ENCODE data around the gene OSBPL5. TPM values are rescaled to one million over a fixed set of nuclear protein-coding genes. Genes with fewer than 3 reads are reported as not detected.

OSBPL5 gene
- total RNA-seq, 1 experiment from 2014 or later, result 51.4 TPM

DNA sequence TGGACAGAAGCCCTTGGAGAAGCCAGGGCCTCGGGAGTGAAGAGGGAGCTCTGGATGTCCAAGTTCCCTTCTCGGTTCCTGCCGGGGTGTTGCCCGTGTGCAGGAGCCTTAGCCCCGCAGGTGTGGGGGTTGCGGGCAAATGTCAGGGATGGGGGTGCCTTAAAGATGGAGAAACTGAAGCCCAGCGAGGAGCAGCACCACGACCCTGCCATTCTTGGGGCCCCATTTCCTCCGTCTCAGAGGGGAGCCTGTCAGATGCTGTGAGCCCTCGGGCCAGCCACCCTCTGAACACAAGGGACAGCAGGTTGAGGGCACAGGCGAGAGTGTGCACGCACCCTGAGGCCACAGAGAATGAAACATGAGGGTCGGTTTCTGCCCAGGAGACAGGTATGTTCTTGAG, 6.3 kb downstream of the OSBPL5 start:
- no peak for DNase-seq
- no peaks in the 10 kb centered on the region for H3K27me3 ChIP-seq (ENCODE audit: low read length)
- H4K20me1 ChIP-seq (ENCODE audit: low read length), result no peaks in the 10 kb centered on the region
- no peak overlapping the region for H3K4me3 ChIP-seq (ENCODE audit: low read length)
- H3K27ac ChIP-seq (ENCODE audit: low read length), result no peak overlapping the region
- no peak overlapping the region for H3K4me2 ChIP-seq (ENCODE audit: low read length)
- no peak overlapping the region for H3K9ac ChIP-seq (ENCODE audit: low read length)
- CTCF ChIA-PET, result no interaction called here
- BruUV-seq (replicated peaks), result no TSS peak
- H3K9me2 ChIP-seq (replicated peaks; ENCODE audit: low read length), result no peaks in the 10 kb centered on the region
- no peaks in the 10 kb centered on the region for H3K36me3 ChIP-seq (ENCODE audit: low read depth, low read length)
- no peaks in the 10 kb centered on the region for H3K79me2 ChIP-seq (ENCODE audit: low read length)
- no peaks in the 10 kb centered on the region for H3F3A ChIP-seq (ENCODE audit: low read length, unreplicated experiment)
- POLR2A ChIA-PET (ENCODE audit: unreplicated experiment), result no interaction called here
- TF ChIP-seq CTCF (conservative IDR thresholded peaks at IDR 0.05; ENCODE audit: low read depth, low read length) (no peak), EZH2 (IDR thresholded peaks at IDR 0.05; ENCODE audit: low read length, unreplicated experiment) (no peak), EZH2phosphoT487 (IDR thresholded peaks at IDR 0.05; ENCODE audit: borderline replicate concordance, low read length) (no peak)
- no peak overlapping the region for H2AFZ ChIP-seq (ENCODE audit: low read length)
- no peaks in the 10 kb centered on the region for H3K9me3 ChIP-seq (ENCODE audit: low read length)
- intact Hi-C loops (cut with micrococcal nuclease), result no loop called here
- ATAC-seq, result no peak
- peaks cover 3% of the 10 kb centered on the region; the same call in 1 of the 2 replicates for H3K4me1 ChIP-seq (ENCODE audit: insufficient read depth, low read length)

- H3K9ac ChIP-seq (ENCODE audit: low read length), result no peak overlapping the region
- peaks cover 3% of the 10 kb centered on the region; the same call in 1 of the 2 replicates for H3K4me1 ChIP-seq (ENCODE audit: insufficient read depth, low read length)
- ChIA-PET POLR2A (ENCODE audit: unreplicated experiment) (no interaction called here), CTCF (no interaction called here)
- no peaks in the 10 kb centered on the region for H3K9me3 ChIP-seq (ENCODE audit: low read length)
- no peaks in the 10 kb centered on the region for H3F3A ChIP-seq (ENCODE audit: low read length, unreplicated experiment)
- no peak overlapping the region for H2AFZ ChIP-seq (ENCODE audit: low read length)
- intact Hi-C loops (cut with micrococcal nuclease), result no loop called here
- no peak for TF ChIP-seq EZH2 (IDR thresholded peaks at IDR 0.05; ENCODE audit: low read length, unreplicated experiment)
- TF ChIP-seq EZH2phosphoT487 (IDR thresholded peaks at IDR 0.05; ENCODE audit: borderline replicate concordance, low read length), result no peak
- no peak for TF ChIP-seq CTCF (conservative IDR thresholded peaks at IDR 0.05; ENCODE audit: low read depth, low read length)
- H3K79me2 ChIP-seq (ENCODE audit: low read length), result no peaks in the 10 kb centered on the region
- no peaks in the 10 kb centered on the region for H3K27me3 ChIP-seq (ENCODE audit: low read length)
- DNase-seq (no peak), ATAC-seq (no peak)
- H3K27ac ChIP-seq (ENCODE audit: low read length), result no peak overlapping the region
- no peak overlapping the region for H3K4me3 ChIP-seq (ENCODE audit: low read length)
- H3K36me3 ChIP-seq (ENCODE audit: low read depth, low read length), result no peaks in the 10 kb centered on the region
- no TSS peak for BruUV-seq (replicated peaks)
- no peaks in the 10 kb centered on the region for H3K9me2 ChIP-seq (replicated peaks; ENCODE audit: low read length)
- no peak overlapping the region for H3K4me2 ChIP-seq (ENCODE audit: low read length)
- H4K20me1 ChIP-seq (ENCODE audit: low read length), result no peaks in the 10 kb centered on the region
Measured at GRCh38 chr11:3158131-3158591, 6.9 kb downstream of the OSBPL5 start.

DNA sequence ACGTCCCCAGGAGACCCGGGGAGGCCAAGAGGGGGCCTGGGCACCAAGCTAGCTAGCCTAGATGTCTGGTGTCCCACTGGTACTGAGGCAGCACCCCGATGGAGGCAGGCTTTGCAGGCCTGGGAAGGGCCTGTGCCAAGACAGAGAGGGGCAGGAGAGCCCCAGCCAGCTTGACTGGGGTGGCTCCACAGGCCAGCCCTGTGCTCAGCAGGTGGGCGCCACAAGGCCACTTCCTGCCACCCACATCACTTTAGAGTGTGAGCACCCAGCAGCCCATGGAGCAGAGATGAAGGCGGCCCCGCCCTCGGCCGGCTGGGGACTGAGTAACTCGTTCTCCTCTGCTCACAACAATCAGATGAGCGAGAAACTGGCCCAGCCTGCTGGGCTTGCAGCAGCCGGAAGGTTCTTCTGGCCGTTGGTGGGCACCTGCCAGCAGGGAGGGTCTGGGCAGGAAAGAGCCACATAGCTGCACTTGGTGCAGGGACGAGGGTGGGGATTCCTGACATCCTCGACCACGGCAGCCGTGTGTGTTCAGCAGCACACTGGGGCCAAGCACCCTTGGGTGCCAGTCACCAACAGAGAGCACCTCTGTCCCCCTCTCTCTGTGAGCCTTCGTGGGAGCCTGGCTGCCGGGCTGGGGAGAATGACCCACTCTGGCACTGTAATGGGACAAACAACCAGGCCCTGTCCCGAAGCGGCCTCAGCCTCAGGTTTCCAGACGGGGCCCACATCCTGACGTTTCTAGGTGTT, 7.6 kb downstream of the OSBPL5 start:
- H3K4me1 ChIP-seq (ENCODE audit: insufficient read depth, low read length), result peaks cover 3% of the 10 kb centered on the region; the same call in 1 of the 2 replicates
- no peaks in the 10 kb centered on the region for H3K79me2 ChIP-seq (ENCODE audit: low read length)
- H3K9ac ChIP-seq (ENCODE audit: low read length), result no peak overlapping the region
- DNase-seq (peak; percentile 22), ATAC-seq (no peak)
- H3F3A ChIP-seq (ENCODE audit: low read length, unreplicated experiment), result no peaks in the 10 kb centered on the region
- no TSS peak for BruUV-seq (replicated peaks)
- H2AFZ ChIP-seq (ENCODE audit: low read length), result no peak overlapping the region
- H3K9me2 ChIP-seq (replicated peaks; ENCODE audit: low read length), result no peaks in the 10 kb centered on the region
- no peaks in the 10 kb centered on the region for H3K9me3 ChIP-seq (ENCODE audit: low read length)
- no peaks in the 10 kb centered on the region for H4K20me1 ChIP-seq (ENCODE audit: low read length)
- H3K4me3 ChIP-seq (ENCODE audit: low read length), result no peak overlapping the region
- ChIA-PET CTCF (no interaction called here), POLR2A (ENCODE audit: unreplicated experiment) (no interaction called here)
- no peaks in the 10 kb centered on the region for H3K27me3 ChIP-seq (ENCODE audit: low read length)
- no peaks in the 10 kb centered on the region for H3K36me3 ChIP-seq (ENCODE audit: low read depth, low read length)
- intact Hi-C loops (cut with micrococcal nuclease), result no loop called here
- no peak overlapping the region for H3K4me2 ChIP-seq (ENCODE audit: low read length)
- no peak for TF ChIP-seq EZH2phosphoT487 (IDR thresholded peaks at IDR 0.05; ENCODE audit: borderline replicate concordance, low read length)
- no peak for TF ChIP-seq EZH2 (IDR thresholded peaks at IDR 0.05; ENCODE audit: low read length, unreplicated experiment)
- TF ChIP-seq CTCF (conservative IDR thresholded peaks at IDR 0.05; ENCODE audit: low read depth, low read length), result no peak
- no peak overlapping the region for H3K27ac ChIP-seq (ENCODE audit: low read length)
